Gastrocnemius medialis (tissue), 4 donors: ENCODE data around the gene TINCR.

Experiments used
- POLR2A ChIP-seq, 2 donors: fragments of 450-650 bp; IDR thresholded peaks; one replicate each; pipeline ENCODE4 v1.6.1; 2017; ENCODE audit warnings: antibody characterized with exemption in 2 of 2, mild to moderate bottlenecking in 2 of 2, moderate library complexity in 2 of 2
- TF ChIP-seq, protein P1 (sequence below), 5 experiments: fragments of 450-650 bp in 3 of 5; fragments of 200-600 bp in 2 of 5; sonication (generic) in 2 of 5; IDR thresholded peaks in 4 of 5; conservative IDR thresholded peaks in 1 of 5; 1 replicate in 4 of 5; 2 replicates in 1 of 5; pipeline ENCODE4 v1.5.1; 2016 to 2019; ENCODE audit warnings: antibody characterized with exemption in 5 of 5, mild to moderate bottlenecking in 3 of 5, moderate library complexity in 3 of 5

DNA sequence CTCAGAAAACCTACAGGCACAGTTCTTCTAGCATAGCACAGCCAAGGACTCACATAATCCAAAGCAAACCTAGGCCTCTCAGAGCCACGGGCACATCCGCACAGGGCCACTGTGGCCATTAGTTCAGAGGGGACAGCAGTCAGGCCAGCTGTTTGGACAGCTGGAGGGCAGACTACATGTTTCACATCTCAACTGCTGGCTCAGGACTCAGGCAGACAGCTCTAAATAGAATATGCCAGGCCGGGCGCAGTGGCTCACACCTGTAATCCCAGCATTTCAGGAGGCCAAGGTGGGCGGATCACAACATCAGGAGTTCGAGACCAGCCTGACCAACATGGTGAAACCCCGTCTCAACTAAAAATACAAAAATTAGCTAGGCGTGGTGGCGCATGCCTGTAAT lies 28.0 kb upstream of the TINCR start:
- TF ChIP-seq, protein P1, sequence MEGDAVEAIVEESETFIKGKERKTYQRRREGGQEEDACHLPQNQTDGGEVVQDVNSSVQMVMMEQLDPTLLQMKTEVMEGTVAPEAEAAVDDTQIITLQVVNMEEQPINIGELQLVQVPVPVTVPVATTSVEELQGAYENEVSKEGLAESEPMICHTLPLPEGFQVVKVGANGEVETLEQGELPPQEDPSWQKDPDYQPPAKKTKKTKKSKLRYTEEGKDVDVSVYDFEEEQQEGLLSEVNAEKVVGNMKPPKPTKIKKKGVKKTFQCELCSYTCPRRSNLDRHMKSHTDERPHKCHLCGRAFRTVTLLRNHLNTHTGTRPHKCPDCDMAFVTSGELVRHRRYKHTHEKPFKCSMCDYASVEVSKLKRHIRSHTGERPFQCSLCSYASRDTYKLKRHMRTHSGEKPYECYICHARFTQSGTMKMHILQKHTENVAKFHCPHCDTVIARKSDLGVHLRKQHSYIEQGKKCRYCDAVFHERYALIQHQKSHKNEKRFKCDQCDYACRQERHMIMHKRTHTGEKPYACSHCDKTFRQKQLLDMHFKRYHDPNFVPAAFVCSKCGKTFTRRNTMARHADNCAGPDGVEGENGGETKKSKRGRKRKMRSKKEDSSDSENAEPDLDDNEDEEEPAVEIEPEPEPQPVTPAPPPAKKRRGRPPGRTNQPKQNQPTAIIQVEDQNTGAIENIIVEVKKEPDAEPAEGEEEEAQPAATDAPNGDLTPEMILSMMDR (IDR thresholded peaks at IDR 0.05 in 4 of 5, conservative IDR thresholded peaks at IDR 0.05 in 1 of 5): no peak
- no peak for TF ChIP-seq POLR2A (IDR thresholded peaks at IDR 0.05)
